Measurements from ENCODE around the gene ADGRE2.
"Not testable (repeated sequence)": the region's sequence is repeated elsewhere in the genome, so short reads cannot be mapped to it uniquely, and the experiment has no call there.

The ADGRE2 gene

GRCh38 chr19:14804765-14805164 is 26.4 kb upstream of the ADGRE2 start:
- H3K4me3 ChIP-seq (ENCODE audit: low read length), result no peak overlapping the region
- DNase-seq (ENCODE audit: low read depth), result no peak
- TF ChIP-seq, protein P1, sequence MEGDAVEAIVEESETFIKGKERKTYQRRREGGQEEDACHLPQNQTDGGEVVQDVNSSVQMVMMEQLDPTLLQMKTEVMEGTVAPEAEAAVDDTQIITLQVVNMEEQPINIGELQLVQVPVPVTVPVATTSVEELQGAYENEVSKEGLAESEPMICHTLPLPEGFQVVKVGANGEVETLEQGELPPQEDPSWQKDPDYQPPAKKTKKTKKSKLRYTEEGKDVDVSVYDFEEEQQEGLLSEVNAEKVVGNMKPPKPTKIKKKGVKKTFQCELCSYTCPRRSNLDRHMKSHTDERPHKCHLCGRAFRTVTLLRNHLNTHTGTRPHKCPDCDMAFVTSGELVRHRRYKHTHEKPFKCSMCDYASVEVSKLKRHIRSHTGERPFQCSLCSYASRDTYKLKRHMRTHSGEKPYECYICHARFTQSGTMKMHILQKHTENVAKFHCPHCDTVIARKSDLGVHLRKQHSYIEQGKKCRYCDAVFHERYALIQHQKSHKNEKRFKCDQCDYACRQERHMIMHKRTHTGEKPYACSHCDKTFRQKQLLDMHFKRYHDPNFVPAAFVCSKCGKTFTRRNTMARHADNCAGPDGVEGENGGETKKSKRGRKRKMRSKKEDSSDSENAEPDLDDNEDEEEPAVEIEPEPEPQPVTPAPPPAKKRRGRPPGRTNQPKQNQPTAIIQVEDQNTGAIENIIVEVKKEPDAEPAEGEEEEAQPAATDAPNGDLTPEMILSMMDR (conservative IDR thresholded peaks at IDR 0.05; ENCODE audit: low read length), result no peak

DNA sequence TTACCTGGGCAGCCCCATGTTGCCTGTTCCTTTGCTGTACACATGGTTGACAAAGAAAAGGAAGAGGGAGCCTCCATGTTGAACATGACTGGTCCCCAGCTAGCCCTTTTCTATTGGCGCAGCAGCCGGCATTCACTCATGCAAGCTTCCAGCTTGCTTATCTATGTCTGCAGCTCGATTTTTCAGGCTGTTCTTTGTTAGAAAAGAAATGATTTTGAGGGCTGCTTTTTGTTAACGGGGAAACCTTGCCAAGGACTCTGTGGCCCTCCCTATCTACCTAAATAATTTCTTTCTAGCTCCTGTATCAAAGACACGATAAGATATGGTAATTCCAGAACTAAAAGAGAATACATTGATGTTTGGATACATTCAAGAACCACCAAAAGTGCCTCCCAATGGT is 20.4 kb upstream of the ADGRE2 start:
- DNase-seq (ENCODE audit: low read depth), result no peak
- TF ChIP-seq, protein P1 (conservative IDR thresholded peaks at IDR 0.05; ENCODE audit: low read length), result no peak

GRCh38 chr19:14796021-14796420 is 17.7 kb upstream of the ADGRE2 start:
- no peak for DNase-seq (ENCODE audit: low read depth)
- TF ChIP-seq, protein P1 (conservative IDR thresholded peaks at IDR 0.05; ENCODE audit: low read length), result no peak
- no peak overlapping the region for H3K4me3 ChIP-seq (ENCODE audit: low read length)

More for the DNA sequence above, 20.4 kb upstream of the ADGRE2 start:
- H3K4me3 ChIP-seq (ENCODE audit: low read length), result no peak overlapping the region

DNA sequence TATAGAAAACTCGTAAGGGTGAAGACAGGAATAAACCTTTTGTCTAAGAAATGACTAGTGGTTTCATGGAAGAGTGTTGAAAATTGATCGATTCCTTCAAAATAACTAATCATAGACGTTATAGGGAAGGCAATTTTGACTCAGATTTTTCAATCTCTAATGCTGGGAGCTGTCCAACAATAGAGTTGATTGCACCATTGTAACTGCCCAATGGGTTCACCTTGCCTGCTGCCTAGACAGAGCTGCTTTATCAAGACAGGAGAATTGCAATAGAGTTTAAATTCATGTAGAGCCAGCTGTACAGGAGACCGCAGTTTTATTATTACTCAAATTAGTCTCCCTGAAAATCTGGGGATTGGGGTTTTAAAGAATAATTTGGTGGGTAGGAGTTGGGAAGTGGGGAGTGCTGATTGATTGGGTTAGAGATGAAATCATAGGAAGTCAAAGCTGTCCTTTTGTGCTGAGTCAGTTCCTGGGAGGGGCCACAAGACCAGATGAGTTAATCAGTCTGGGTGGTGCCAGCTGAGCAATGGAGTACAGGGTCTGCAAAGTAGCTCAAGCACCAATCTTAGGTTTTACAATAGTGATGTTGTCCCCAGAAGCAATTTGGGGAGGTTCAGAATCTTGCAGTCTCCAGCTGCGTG is 16.8 kb upstream of the ADGRE2 start:
- no peak for DNase-seq (ENCODE audit: low read depth)
- TF ChIP-seq, protein P1 (conservative IDR thresholded peaks at IDR 0.05; ENCODE audit: low read length), result no peak
- H3K4me3 ChIP-seq (ENCODE audit: low read length), result no peak overlapping the region

DNA sequence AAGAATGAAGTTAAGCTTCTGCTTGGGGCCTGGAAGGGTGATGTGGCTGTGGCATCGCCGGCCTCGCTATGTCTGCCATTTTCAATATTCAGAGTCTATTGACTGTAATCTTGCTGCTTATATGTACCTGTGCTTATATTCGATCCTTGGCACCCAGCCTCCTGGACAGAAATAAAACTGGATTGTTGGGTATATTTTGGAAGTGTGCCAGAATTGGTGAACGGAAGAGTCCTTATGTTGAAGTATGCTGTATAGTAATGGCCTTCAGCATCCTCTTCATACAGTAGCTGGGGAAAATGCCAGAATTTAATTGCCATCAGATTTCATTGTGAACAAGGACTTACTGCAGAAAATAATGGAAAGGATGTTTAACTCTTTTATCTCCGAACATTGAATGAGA is 13.9 kb upstream of the ADGRE2 start:
- not testable (repeated sequence) for DNase-seq (ENCODE audit: low read depth); H3K4me3 ChIP-seq (ENCODE audit: low read length)

GRCh38 chr19:14786421-14786851 is 8.1 kb upstream of the ADGRE2 start:
- DNase-seq (ENCODE audit: low read depth), result no peak
- H3K4me3 ChIP-seq (ENCODE audit: low read length), result no peak overlapping the region
- TF ChIP-seq, protein P1 (conservative IDR thresholded peaks at IDR 0.05; ENCODE audit: low read length), result peak; percentile 47

DNA sequence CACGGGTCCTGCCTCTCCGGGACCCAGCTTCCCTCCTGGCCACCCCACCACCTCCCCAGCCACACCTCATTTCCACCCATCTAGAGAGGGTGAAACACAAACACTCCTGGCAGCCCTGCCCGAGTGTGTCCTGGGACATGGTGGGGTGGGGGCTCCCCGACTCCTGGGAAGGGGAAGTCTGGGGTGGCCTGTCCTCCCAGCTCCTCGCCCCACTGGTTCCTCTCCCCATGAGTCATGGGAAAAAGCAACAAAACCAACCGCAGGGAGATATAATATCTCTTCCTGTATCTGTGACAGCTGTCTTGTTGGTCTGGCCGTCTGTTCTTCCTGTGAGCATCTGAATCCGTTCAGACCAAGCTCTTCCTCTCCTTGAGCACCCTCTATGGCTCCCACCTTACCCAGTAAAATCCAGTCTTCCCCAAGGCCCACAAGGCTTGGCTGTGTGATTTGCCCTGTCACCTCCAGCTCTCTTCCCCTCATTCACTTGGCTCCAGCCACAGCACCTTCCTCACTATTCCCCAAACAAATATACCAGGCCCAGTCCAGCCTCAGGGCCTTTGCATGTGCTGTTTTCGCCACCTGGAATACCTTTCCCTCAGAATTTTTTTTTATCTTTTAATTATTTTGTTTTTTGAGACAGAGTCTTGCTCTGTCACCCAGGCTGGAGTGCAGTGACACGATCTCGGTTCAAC is 6.9 kb upstream of the ADGRE2 start:
- DNase-seq (ENCODE audit: low read depth); H3K4me3 ChIP-seq (ENCODE audit: low read length): not testable (repeated sequence)

DNA sequence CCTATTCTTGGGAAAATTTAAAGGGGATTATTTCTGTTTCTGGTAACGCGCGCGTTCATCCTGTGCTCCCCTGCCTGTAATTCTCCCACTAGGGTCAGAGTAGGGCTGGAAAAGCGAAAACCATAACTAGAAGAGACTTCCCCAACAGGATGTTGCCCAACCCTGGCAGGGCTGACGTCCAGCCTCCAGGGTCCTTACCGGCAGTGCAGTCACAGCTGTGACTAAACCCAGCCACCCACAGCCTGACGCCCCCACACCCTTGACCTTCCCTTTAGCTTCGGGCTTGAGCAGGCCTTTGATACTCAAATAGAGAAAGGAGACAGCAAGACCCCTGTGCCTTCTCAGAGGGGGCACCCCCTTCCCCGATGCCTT is 6.4 kb upstream of the ADGRE2 start:
- H3K4me3 ChIP-seq (ENCODE audit: low read length), result not testable (repeated sequence)
- peak; percentile 8 for DNase-seq (ENCODE audit: low read depth)

DNA sequence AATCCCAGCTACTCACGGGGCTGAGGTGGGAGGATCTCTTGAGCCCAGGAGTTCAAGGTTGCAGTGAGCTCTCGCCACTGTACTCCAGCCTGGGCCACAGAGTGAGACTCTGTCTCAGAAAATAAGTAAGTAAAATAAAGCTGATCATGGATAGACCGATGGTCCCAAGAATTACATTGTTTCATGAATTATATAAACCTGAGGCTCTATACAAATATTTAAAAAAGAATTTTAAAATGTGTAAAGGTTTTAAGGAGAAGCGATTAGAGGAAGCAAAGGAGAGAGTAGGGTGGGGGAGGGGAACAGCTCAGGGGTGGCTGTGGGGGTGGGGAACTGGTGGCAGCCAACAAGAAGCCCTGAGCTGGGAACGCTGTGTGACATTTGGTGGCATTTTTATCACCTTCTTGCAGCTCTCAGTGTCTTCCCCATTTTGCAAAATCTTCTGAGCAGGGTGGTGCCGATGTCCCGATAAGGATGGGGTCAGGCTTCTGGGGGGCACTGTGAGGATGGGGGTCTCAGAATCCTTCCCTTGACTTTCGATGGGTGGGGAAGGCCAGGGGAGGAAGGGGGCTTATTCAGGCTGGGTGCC is 5.1 kb upstream of the ADGRE2 start:
- not testable (repeated sequence) for H3K4me3 ChIP-seq (ENCODE audit: low read length); DNase-seq (ENCODE audit: low read depth)
